K562 (cell line): ENCODE measurements around the gene FZD10. TPM values are rescaled to one million over a fixed set of nuclear protein-coding genes. Genes with fewer than 3 reads are reported as not detected.

Experiments used
- ATAC-seq: fragments of 200-7000 bp; cut with Tn5 transposase; 3 replicates; pipeline ENCODE4 v1.9.1; 2020; ENCODE audit warnings: moderate library complexity
- BruUV-seq: library from RNA; stranded (reverse); fragments of 400-500 nt; replicated peaks from 2 replicates; lab custom pipeline; 2021; lab: Mats Ljungman, UMichigan
- CTCF ChIA-PET: fragments of 300-600 bp; formaldehyde crosslinking; extraction: SDS; loops from one replicate; lab custom pipeline; 2021; ENCODE audit warnings: low intra/inter-chr PET ratio; lab: Yijun Ruan, JAX
- POLR2A ChIA-PET: fragments of 300-600, 350-650 bp; sonication (Branson Sonifier 250); formaldehyde crosslinking; extraction: SDS; loops from one replicate; lab custom pipeline; 2021; ENCODE audit warnings: antibody characterized with exemption, inconsistent platforms; lab: Yijun Ruan, JAX
- DNase-seq, 4 experiments: peaks; one replicate each; pipeline versions ENCODE4 v3.0.0 to v3.0.0-alpha.2; 2011 to 2018; ENCODE audit warnings: low spot score in 3 of 4, mixed read lengths in 3 of 4; ENCODE audit errors: extremely low read depth in 1 of 4
- FAIRE-seq: peaks from 2 replicates; lab custom pipeline; 2011; peaks lifted over from hg19 to GRCh38; lab: Jason Lieb, UNC
- H2AFZ ChIP-seq: 2 replicates; pipeline ENCODE4 v1.6.0; 2011; ENCODE audit warnings: low read depth, low read length, control low read depth, inconsistent platforms
- H3K27ac ChIP-seq: fragments of 200-600 bp; 3 replicates; pipeline ENCODE4 v1.8.0; 2011; ENCODE audit warnings: low read depth, mild to moderate bottlenecking, control low read depth, inconsistent platforms, low read length, moderate library complexity, mixed read lengths; ENCODE audit errors: extremely low read depth
- H3K27me3 ChIP-seq, 2 experiments: fragments of 300-600 bp in 1 of 2; 2 replicates in 1 of 2; 3 replicates in 1 of 2; pipeline versions ENCODE4 v1.6.0 to v1.8.0; 2011; ENCODE audit warnings: inconsistent platforms in 2 of 2, low read length in 2 of 2, mild to moderate bottlenecking in 1 of 2, mixed read lengths in 1 of 2, moderate library complexity in 1 of 2; ENCODE audit not compliant: control insufficient read depth in 2 of 2, insufficient read depth in 2 of 2
- H3K36me3 ChIP-seq: fragments of 300-600 bp; 3 replicates; pipeline ENCODE4 v1.8.0; 2011; ENCODE audit warnings: mild to moderate bottlenecking, low read length, inconsistent platforms; ENCODE audit not compliant: control insufficient read depth, insufficient read depth
- H3K4me1 ChIP-seq, 2 experiments: fragments of 200-600 bp in 1 of 2; replicated peaks in 1 of 2; 2 replicates in 1 of 2; 3 replicates in 1 of 2; pipeline versions ENCODE4 v1.5.1 to v1.8.0; 2011; ENCODE audit warnings: inconsistent platforms in 2 of 2, low read length in 2 of 2, mild to moderate bottlenecking in 1 of 2, mixed read lengths in 1 of 2, moderate library complexity in 1 of 2; ENCODE audit not compliant: control insufficient read depth in 2 of 2, insufficient read depth in 2 of 2
- H3K4me2 ChIP-seq: 2 replicates; pipeline ENCODE4 v1.6.1; 2011; ENCODE audit warnings: low read length, control low read depth, inconsistent platforms, mixed read lengths; ENCODE audit not compliant: insufficient read depth
- H3K4me3 ChIP-seq: fragments of 200-600 bp; sonication (generic), shearing (Covaris generic); 2 replicates; pipeline ENCODE4 v1.5.1; 2016; ENCODE audit warnings: control low read depth, inconsistent platforms
- H3K79me2 ChIP-seq: fragments of 200-600 bp; 3 replicates; pipeline ENCODE4 v1.8.0; 2011; ENCODE audit warnings: low read length, inconsistent platforms; ENCODE audit not compliant: control insufficient read depth, insufficient read depth
- H3K9ac ChIP-seq, 2 experiments: 2 replicates each; pipeline versions ENCODE4 v1.6.0 to v1.6.1; 2011; ENCODE audit warnings: low read depth in 2 of 2, low read length in 2 of 2, control low read depth in 1 of 2, inconsistent platforms in 1 of 2, mild to moderate bottlenecking in 1 of 2, mixed read lengths in 1 of 2; ENCODE audit not compliant: insufficient read depth in 1 of 2
- H3K9me1 ChIP-seq: one replicate; pipeline ENCODE4 v1.6.0; 2011; ENCODE audit warnings: inconsistent platforms, mild to moderate bottlenecking, low read length, moderate library complexity; ENCODE audit not compliant: control insufficient read depth, insufficient read depth
- H3K9me3 ChIP-seq: replicated peaks from 2 replicates; pipeline ENCODE4 v1.5.1; 2011; ENCODE audit warnings: low read depth, low read length, inconsistent platforms; ENCODE audit not compliant: control insufficient read depth, insufficient read depth
- H4K20me1 ChIP-seq: replicated peaks from 2 replicates; pipeline ENCODE4 v1.6.1; 2011; ENCODE audit warnings: low read length, inconsistent platforms, mixed read lengths; ENCODE audit not compliant: control insufficient read depth, insufficient read depth
- CHAMP1 ChIP-seq: fragments of 450-650 bp; IDR thresholded peaks from 2 replicates; pipeline ENCODE4 v1.6.1; 2016; ENCODE audit warnings: mild to moderate bottlenecking
- HINFP ChIP-seq: fragments of 450-650 bp; conservative IDR thresholded peaks from 2 replicates; pipeline ENCODE4 v1.6.1; 2016; ENCODE audit warnings: missing genetic modification characterization, low read depth, mild to moderate bottlenecking, control low read depth, missing compliant biosample characterization
- MAFF ChIP-seq: IDR thresholded peaks from 2 replicates; pipeline ENCODE4 v1.6.1; 2012; ENCODE audit warnings: low read length, improper control_type of control experiment
- MAFG ChIP-seq: fragments of 450-650 bp; conservative IDR thresholded peaks from 2 replicates; pipeline ENCODE4 v1.6.1; 2016; ENCODE audit warnings: missing genetic modification characterization, missing compliant biosample characterization
- PHF20 ChIP-seq: fragments of 450-650 bp; IDR thresholded peaks from 2 replicates; pipeline ENCODE4 v1.6.1; 2018; ENCODE audit not compliant: partially characterized antibody
- TAF15 ChIP-seq: fragments of 200-400 bp; formaldehyde crosslinking; IDR thresholded peaks from 2 replicates; pipeline ENCODE4 v1.6.1; 2017; ENCODE audit warnings: mild to moderate bottlenecking, low read depth, low read length, moderate library complexity
- ZBTB2 ChIP-seq: fragments of 450-650 bp; IDR thresholded peaks from 2 replicates; pipeline ENCODE4 v1.6.1; 2016; ENCODE audit warnings: antibody characterized with exemption
- ZFP1 ChIP-seq: fragments of 450-650 bp; formaldehyde crosslinking; IDR thresholded peaks from 2 replicates; pipeline ENCODE4 v1.4.0; 2020; ENCODE audit warnings: mild to moderate bottlenecking, mixed read lengths
- ZKSCAN1 ChIP-seq: fragments of 150-350 bp; IDR thresholded peaks from 2 replicates; pipeline ENCODE4 v1.6.1; 2016; ENCODE audit warnings: low read depth, low read length
- ZNF175 ChIP-seq: fragments of 200-800 bp; sonication (Bioruptor generic); IDR thresholded peaks from 2 replicates; pipeline ENCODE4 v1.6.1; 2016; ENCODE audit warnings: low read depth, mild to moderate bottlenecking, missing genetic modification characterization, missing compliant biosample characterization
- ZNF518B ChIP-seq: fragments of 250-450 bp; sonication (Bioruptor Pico); IDR thresholded peaks from 2 replicates; pipeline ENCODE4 v1.5.0; 2021; ENCODE audit warnings: mild to moderate bottlenecking, moderate library complexity
- ZNF707 ChIP-seq: fragments of 250-450 bp; sonication (Bioruptor Pico); conservative IDR thresholded peaks from 2 replicates; pipeline ENCODE4 v1.8.0; 2022; ENCODE audit warnings: inconsistent platforms, mild to moderate bottlenecking, moderate library complexity
- WGBS: fragments of 100-300 bp; shearing (Covaris generic); methylation state at CpG from one replicate; pipeline ENCODE4 v1.1.6; 2016; ENCODE audit warnings: low coverage, mixed read lengths; ENCODE audit not compliant: insufficient coverage; ENCODE audit errors: missing lambda C conversion rate; 5-methylcytosine and 5-hydroxymethylcytosine counted together
- in situ Hi-C: fragments of 300-500 bp; cut with MboI; formaldehyde crosslinking; loops from 4 replicates; pipeline ENCODE4 v1.15.0; 2018; ENCODE audit warnings: inconsistent platforms, mixed read lengths
- intact Hi-C: fragments of 100-400 bp; cut with micrococcal nuclease; formaldehyde crosslinking; loops from 2 replicates; pipeline ENCODE4 v1.14.2; 2022
- polyA plus RNA-seq, 8 experiments: library from polyadenylated mRNA; depleted of rRNA in 4 of 8; stranded (reverse) in 5 of 8; unstranded in 3 of 8; fragments of >200 nt; fragmentation: Nextera tagmentation in 2 of 8; fragmentation: Illumina TruSeq in 1 of 8; extraction: Ambion mirVana in 2 of 8; extraction: Trizol in 1 of 8; gene quantifications; 2 replicates each; pipeline versions ENCODE4 v1.2.1 to v1.2.3, GENCODE V29; 2011 to 2014; ENCODE audit warnings: inconsistent platforms in 1 of 8, missing spikeins in 1 of 8
- total RNA-seq, 7 experiments: library from RNA; depleted of rRNA in 6 of 7; stranded (reverse); fragments of >200 nt in 6 of 7; fragmentation: Illumina TruSeq in 2 of 7; extraction: Trizol in 2 of 7; gene quantifications; 2 replicates each; pipeline versions ENCODE4 v1.2.1 to v1.2.3, GENCODE V29; 2011 to 2021; ENCODE audit warnings: low replicate concordance in 1 of 7

FZD10 gene
- total and polyA plus RNA-seq, 9 of the 15 experiments (the other 6 are each of a cell fraction or from before 2014, with no cell fraction given): not detected

- no peak overlapping the region for H3K4me2 ChIP-seq
- no peak overlapping the region for H2AFZ ChIP-seq
- POLR2A ChIA-PET: no interaction called here
- intact Hi-C loops: no loop called here
- no peaks in the 10 kb centered on the region for H3K4me1 ChIP-seq
- H3K9ac ChIP-seq: no peak overlapping the region
- no peaks in the 10 kb centered on the region for H3K9me1 ChIP-seq
- no peaks in the 10 kb centered on the region for H3K79me2 ChIP-seq
- WGBS: 3% methylated on average over 30 of the region's 30 CpGs
- no peaks in the 10 kb centered on the region for H3K36me3 ChIP-seq
- no peaks in the 10 kb centered on the region for H3K9me3 ChIP-seq
- in situ Hi-C loops: no loop called here
- FAIRE-seq: no peak
- BruUV-seq: no TSS peak
- DNase-seq: no peak
- peaks cover 3% of the 10 kb centered on the region; the same call in 1 of the 2 replicates for H4K20me1 ChIP-seq
- CTCF ChIA-PET: no interaction called here
- no peak overlapping the region for H3K4me3 ChIP-seq
- H3K27me3 ChIP-seq: peaks cover 9 to 33% of the 10 kb centered on the region in 2 experiments; a peak in 3 of 5 replicates
- no peak for ATAC-seq
- H3K27ac ChIP-seq: no peak overlapping the region
- TF ChIP-seq CHAMP1 (no peak), ZKSCAN1 (no peak), PHF20 (no peak), ZNF518B (CRISPR knock-in tag) (no peak), HINFP (no peak), ZFP1 (CRISPR knock-in tag) (no peak), ZNF175 (CRISPR knock-in tag) (no peak), ZBTB2 (no peak), MAFF (no peak), TAF15 (no peak), MAFG (tag) (no peak), ZNF707 (no peak)
Observed at GRCh38 chr12:130185455-130186391, 23.5 kb downstream of the FZD10 start.
